Esophagus squamous epithelium (tissue), 4 donors: ENCODE results near the gene GOLGA8G.
"Not testable (repeated sequence)": the region's sequence is repeated elsewhere in the genome, so short reads cannot be mapped to it uniquely, and the experiment has no call there.

Experiments used
- POLR2A ChIP-seq, 4 donors: fragments of 450-650 bp; IDR thresholded peaks; one replicate each; pipeline ENCODE4 v1.6.1; 2017; ENCODE audit warnings: antibody characterized with exemption in 4 of 4, mild to moderate bottlenecking in 4 of 4, moderate library complexity in 3 of 4
- TF ChIP-seq, protein P1 (sequence below), 6 experiments: fragments of 450-650 bp in 4 of 6; fragments of 200-600 bp in 2 of 6; sonication (generic) in 2 of 6; IDR thresholded peaks; one replicate each; pipeline ENCODE4 v1.5.1; 2016 to 2019; ENCODE audit warnings: antibody characterized with exemption in 6 of 6, mild to moderate bottlenecking in 4 of 6, moderate library complexity in 4 of 6

DNA sequence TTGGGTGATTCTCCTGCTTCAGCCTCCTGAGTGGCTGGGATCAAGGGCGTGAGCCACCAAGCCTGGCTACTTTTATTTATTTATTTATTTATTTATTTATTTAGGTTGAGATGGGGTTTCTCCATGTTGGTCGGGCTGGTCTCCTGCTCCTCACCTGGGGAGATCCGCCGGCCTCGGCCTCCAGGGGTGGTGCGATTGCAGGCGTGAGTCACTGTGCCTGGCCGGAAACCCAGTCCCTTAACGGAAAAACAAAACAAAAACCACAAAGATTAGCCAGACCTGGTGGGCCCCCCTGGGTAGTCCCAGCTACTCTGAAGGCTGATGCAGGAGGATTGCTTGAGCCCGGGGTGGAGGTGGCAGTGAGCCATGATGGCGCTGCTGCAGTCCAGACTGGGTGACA, 17.6 kb downstream of the GOLGA8G start:
- TF ChIP-seq, protein P1, sequence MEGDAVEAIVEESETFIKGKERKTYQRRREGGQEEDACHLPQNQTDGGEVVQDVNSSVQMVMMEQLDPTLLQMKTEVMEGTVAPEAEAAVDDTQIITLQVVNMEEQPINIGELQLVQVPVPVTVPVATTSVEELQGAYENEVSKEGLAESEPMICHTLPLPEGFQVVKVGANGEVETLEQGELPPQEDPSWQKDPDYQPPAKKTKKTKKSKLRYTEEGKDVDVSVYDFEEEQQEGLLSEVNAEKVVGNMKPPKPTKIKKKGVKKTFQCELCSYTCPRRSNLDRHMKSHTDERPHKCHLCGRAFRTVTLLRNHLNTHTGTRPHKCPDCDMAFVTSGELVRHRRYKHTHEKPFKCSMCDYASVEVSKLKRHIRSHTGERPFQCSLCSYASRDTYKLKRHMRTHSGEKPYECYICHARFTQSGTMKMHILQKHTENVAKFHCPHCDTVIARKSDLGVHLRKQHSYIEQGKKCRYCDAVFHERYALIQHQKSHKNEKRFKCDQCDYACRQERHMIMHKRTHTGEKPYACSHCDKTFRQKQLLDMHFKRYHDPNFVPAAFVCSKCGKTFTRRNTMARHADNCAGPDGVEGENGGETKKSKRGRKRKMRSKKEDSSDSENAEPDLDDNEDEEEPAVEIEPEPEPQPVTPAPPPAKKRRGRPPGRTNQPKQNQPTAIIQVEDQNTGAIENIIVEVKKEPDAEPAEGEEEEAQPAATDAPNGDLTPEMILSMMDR (IDR thresholded peaks at IDR 0.05), result not testable (repeated sequence)
- TF ChIP-seq POLR2A (IDR thresholded peaks at IDR 0.05), result not testable (repeated sequence)
